NCI-H2196 treated with DMSO at 0.1 percent for 48 hours (cell line): ENCODE results near the gene SLC13A1.
"Not testable (repeated sequence)": the region's sequence is repeated elsewhere in the genome, so short reads cannot be mapped to it uniquely, and the experiment has no call there.

Experiments used
- DNase-seq: peaks from one replicate; lab custom pipeline; 2025; ENCODE audit not compliant: unreplicated experiment; lab: John Stamatoyannopoulos, UW

Gene SLC13A1, protein sequence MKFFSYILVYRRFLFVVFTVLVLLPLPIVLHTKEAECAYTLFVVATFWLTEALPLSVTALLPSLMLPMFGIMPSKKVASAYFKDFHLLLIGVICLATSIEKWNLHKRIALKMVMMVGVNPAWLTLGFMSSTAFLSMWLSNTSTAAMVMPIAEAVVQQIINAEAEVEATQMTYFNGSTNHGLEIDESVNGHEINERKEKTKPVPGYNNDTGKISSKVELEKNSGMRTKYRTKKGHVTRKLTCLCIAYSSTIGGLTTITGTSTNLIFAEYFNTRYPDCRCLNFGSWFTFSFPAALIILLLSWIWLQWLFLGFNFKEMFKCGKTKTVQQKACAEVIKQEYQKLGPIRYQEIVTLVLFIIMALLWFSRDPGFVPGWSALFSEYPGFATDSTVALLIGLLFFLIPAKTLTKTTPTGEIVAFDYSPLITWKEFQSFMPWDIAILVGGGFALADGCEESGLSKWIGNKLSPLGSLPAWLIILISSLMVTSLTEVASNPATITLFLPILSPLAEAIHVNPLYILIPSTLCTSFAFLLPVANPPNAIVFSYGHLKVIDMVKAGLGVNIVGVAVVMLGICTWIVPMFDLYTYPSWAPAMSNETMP

DNA sequence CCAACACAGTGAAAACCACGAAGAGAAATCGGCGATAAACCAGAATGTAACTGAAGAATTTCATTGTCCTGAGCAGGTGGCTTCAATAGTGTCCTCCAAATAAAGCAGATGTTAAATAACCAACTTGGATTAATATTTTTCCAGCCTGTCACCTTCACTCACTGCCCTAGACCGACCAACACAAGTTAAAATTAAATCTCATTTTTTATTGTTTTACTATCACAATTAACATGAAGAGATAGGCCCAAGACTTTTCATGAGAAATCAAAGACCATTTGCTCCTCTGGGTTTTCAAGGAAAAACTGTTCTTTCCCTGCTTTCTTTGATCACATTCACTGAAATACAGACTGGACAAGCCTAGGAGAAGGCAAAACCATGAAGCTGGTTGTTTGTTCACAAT is at the start of gene SLC13A1:
Gene SLC13A1, minus strand, starts transcription at position 87 of the 400 bp plus-strand sequence. Its CDS starts 23 bp downstream, at position 64.
- DNase-seq, result no peak

DNA sequence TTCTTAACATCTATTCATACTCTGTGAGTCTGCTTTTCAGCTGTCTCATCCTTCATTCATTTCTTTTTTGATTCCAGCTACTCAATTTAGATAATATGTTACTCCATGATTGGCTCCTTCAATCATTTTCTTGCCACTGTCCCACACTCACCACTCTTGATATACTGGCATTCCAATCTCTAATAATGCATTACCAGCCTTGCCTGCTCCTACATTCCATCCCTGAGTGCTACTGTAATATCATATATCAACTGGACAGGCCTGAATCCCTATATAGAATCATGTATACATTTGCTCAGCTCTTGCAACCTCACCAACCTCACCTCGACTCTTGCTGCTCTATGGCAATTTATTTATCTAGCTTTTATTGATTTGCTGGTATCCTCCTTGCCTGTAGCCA is 45.0 kb upstream of the SLC13A1 start:
- no peak for DNase-seq

DNA sequence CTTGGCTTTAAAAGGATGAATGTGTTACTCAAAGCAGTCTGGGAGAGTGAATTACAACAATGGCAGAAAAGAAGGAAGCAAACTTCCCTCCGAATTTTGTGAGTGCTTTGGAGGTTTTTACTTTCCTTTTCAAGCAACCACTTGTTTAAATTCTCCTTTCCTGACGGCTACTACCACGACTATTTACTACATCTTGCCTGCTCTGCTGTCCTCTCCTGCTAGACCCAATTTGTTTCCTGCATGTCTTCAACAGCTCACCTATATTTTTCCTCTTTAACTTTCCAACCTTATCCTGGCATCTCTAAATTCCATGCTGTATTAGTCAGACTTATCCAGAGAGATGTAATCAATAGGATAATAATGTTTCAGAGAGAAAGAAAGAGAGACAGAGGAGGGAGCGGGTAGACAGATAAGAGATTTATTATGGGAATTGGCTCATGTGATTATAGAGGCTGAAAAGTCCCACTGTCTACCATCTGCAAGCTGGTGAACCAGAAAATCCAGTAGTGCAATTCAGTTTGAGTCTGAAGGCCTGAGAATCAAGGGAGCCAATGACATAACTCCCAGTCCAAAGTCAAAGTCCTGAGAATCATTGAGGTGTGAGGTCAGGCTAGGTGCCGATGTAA is 42.8 kb upstream of the SLC13A1 start:
- no peak for DNase-seq

DNA sequence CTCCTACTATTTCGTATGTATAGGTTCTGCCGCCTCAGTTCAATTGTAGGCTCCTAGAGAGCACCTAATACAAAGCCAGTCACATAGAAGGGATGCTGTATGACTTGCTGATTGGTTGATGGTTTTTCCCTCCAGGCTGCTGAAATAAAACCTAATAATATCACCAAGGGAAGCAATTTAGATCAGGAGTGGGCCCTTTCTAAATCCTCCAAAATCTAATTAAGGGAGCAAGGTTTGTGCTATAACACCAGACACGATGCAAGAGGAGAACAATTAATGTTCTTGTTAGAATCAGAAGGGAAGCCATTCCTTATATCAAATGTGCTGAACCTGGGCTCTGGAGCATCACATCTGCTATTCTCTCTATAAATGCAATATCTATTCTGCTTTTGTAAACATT is 42.0 kb upstream of the SLC13A1 start:
- DNase-seq, result no peak

DNA sequence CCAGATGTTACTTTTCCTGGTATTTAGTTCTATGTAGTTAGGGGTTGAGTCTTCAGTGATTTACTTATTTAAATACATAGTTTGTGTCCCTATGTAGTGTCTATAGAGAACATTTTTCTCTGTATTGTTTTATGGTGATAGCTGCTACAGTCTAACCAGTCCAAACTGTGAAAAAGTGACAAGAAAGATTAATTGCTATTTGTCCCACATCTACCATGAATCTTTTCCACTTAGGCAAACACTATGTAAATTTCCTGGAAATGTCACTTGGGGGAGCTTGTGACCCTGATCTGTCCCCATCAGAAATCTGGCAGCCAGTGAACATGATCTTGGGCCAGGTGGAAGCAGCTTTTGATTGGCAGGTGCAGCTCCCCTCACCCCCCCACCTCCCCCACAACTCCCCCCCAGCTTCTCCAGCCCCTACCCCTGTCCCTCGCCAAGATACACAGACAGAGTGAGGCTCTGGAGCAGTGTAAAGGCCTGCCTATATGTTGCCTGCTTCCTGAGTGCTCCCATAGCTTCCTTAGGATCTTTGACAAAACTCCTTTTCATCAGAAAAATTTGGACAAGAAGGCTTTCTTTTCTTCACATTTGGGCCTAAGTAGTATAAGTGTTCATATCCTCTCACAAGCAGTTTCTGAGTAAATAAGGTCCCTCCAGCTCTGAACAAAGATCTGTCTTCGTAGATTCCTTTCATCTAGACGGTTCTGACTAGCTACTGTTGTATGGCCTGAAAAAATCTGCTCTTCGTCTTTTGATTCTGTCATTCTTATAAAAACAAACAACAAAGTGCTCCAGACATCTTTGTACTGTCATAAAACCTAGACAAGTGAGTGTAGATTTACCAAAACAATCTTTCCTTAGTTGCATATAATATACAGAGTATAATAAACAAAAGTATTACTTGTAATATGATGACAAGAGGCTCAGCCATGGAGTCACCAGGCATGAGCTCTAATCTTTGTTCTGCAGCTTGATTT is 31.5 kb upstream of the SLC13A1 start:
- no peak for DNase-seq

DNA sequence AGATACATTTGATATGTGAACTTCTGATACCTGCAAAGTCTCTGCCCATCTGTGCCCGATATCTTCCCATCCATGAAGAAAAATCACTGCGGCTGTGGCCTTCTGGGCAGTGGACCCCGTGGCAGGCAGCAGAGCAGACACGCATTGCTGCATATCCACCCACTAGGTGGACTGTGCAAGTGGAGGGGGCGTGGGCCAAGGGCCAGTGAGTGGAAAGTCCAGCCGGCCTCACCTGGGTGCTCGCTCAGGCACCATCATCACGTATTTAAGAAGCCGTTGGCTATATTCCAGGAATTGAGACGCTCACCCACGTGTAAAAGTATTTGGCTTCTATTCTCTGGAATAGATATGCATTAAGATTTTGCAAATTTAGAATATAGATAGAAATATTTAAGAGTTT is 30.8 kb upstream of the SLC13A1 start:
- DNase-seq, result no peak

DNA sequence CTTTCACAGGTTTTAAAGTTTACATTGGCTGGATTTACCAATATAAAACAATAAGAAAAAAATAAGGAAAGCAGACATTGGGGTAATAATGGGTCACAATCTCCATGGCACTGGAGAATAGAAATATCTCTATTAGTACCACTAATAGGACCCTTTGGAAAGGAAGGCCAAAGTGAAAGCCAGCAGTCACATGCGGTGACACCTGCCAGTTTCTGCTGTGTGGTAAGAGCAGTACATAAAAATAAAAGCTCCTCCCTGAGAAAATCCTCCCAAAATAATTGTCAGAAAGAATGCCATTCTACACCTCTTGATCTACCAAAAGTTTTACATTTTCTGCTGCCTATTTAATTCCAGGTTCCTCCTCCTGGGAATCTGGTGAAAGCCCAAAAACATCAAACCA is 30.4 kb upstream of the SLC13A1 start:
- no peak for DNase-seq

DNA sequence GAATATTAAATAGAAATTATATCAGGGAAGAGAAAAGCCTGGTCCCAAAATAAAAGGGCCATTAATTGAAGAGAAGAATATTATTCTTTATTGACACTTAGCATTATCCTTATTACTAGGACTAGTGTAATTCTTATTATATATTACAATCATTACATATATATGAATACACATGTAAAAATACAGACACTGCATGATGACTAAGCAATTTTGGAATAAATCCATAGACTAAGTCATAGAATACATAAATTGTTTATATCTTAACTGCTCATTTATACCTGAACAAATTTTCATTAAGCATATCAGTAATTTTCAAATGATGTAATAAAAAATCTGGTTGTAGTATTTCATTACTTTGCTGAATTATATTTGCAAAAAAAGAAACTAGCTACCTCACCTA is 29.7 kb upstream of the SLC13A1 start:
- no peak for DNase-seq

DNA sequence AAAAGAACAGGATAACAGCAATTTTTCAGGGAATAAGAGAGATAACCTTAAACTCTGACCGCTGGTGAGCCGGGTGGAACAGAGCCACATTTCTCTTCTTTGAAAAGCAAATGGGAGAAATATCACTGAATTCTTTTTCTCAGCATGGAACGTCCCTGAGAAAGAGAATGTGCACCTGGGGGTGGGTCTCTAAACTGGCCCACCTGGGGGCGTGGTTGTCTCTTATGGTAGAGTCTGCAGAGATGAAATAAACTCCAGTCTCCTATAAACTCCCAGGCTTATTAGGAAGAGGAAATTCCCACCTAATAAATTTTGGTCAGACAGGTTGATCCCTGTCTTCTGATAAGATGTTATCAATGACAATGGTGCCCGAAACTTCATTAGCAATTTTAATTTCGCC is 27.9 kb upstream of the SLC13A1 start:
- DNase-seq, result not testable (repeated sequence)

DNA sequence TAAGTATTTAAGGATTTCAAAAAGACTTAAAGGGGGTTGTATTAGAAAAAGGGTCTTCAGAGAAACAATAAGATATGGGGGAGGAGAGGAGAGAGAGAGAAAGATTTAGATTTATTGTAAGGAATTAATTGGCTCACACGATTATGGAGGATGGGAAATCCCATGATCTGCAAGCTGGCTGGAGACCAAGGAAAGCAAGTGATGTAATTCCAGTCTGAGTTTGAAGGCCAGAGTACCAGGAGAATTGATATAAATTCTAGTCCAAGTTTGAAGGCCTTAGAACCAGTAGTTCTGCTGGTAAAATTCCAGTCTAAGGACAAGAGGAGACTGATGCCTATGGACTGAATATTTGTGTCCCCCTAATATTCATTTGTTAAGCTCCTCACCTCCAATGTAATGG is 20.6 kb upstream of the SLC13A1 start:
- DNase-seq, result no peak

DNA sequence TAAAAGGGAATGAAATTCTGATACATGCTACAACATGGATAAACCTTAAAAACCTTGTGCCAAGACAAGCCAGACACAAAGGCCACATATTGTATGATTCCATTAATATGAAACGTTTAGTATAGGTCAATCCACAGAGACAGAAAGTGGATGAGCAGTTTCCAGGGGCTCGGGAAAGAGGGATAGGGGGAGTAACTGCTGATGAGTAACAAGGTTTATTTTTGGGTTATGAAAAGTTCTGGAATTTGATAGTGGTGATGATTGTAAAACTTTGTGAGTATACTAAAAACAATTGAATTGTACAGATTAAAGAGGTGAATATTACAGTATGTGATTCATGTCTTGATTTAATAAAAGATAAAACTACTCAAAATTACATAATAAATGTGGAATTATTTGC is 19.1 kb upstream of the SLC13A1 start:
- DNase-seq, result no peak

DNA sequence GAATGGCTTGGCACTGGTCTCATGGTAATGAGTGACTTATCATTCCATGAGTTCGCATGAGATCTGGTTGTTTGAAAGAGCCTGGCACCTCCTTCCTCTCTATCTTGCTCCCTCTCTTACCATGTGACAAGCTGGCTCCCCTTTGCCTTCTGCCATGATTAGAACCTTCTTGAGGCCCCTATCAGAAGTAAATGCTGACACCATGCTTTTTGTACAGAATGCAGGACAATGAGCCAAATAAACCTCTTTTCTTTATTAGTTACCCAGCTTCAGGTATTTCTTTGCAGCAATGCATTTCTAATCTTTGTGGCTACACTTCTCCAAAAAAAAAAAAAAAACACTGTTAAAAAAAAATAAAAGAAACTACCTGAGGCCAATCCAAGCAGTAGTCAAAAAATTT is 17.1 kb upstream of the SLC13A1 start:
- no peak for DNase-seq

DNA sequence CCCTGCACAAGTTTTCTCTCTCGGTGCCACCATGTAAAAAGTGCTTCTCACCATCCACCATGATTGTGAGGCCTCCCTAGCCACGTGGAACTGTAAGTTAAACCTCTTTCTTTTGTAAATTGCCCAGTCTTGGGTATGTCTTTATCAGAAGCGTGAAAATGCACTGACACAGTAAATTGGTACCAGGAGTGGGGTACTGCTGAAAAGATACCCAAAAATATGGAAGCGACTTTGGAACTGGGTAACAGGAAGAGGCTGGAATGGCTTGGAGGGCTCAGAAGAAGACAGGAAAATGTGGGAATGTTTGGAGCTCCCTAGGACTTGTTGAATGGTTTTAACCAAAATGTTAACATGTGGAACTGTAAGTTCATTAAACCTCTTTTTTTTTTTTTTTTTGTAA is 15.6 kb upstream of the SLC13A1 start:
- no peak for DNase-seq

DNA sequence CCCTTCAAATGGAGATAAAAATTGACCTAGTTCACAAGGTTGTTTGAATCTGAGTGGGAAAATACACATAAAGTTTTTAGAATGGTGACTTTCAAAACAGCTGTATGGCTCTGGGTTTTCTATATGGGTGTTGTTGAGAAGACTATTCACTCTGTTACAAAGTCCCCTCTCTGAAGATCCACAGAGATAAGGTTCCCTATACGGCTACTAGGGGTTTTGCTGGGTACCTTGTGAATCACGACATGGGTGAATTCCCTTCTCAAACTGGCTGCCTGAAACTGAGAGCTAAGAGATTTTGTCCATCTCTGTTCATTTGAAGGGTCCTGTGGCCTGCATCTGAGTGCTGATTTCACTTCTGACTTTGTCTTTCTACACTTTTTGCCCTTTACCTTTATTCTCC is 11.8 kb upstream of the SLC13A1 start:
- no peak for DNase-seq

DNA sequence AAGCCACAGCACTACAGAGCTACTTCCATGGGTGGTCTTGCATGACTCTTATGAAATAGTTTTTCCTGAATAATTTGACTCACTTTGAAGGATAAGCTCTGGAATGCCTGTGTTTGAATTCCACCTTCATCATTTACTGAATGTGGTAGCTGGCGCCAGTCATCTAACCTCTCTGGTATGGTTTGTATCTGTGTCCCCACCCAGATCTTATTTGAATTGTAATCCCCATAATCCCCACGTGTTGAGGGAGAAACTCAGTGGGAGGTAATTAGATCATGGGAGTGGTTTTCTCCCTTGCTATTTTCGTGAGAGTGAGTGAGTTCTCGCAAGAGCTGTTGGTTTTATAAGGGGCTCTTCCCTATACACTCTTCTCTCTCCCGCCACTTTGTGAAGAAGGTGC is 11.2 kb upstream of the SLC13A1 start:
- DNase-seq, result no peak

DNA sequence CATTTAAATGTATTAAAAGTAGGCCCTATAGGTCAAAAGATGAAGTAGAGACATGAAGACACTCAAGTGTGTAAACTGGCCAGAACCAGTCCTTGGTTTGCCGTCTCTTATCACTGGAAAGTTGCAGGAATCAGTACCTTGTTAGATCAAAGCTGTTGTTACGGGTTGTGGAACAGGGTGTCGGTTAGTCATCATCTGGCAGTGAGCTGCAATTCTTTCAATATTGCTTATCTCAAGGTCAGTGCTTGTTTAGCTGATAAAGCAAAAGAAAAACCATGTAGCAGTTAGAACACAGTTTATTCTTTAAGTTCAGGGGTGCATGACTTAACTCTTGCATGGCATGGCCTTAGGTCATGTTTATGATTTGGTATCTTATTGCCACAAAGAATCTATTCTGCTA is 10.0 kb upstream of the SLC13A1 start:
- DNase-seq, result no peak

DNA sequence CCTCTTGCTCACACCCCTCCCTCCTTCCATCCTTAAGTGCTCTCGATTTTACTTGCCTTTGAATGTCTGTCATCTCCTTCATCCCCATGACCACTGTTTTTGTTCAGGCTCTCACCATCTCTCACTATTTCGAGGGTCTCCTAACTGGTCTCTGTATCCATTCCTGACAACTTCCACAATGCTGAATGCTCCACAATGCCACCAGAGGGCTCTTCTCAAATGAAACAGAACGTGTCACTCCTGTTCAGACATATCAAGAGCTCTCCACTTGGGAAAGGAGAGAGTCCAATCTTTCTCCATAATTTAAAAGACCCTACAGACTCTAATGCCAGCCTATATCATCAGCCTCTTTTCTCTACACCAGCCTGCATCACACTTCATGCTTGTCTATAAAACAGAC is 9.0 kb upstream of the SLC13A1 start:
- DNase-seq, result no peak

DNA sequence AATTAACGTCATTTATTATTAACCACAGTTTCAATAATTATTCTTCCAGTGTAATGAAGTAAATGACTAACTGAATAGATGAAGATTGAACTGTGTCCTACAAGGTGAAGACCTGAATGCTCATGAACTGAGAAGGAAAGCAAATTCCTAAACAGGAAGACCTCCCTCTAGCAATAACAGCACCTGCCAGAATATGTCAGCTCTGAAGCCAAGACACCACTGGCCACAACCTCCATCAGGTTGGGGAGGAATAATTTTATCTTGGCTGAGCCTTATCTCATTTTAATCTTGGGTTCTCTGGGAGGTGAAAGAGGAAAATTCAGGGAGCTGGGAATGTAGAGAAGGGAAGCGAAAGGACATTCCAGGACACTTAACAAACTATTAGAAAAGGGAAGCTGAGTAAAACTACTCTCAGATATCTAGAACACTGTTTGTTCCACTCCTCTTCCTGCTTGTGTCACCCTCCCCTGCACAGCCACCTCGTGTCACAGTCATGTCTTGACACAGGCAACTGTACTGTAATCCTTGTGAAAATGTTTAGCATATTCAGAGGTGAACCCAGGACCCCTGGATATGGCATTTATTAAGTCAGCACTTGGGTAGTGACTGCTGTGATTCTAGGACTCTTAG is 4.6 kb upstream of the SLC13A1 start:
- DNase-seq, result no peak

DNA sequence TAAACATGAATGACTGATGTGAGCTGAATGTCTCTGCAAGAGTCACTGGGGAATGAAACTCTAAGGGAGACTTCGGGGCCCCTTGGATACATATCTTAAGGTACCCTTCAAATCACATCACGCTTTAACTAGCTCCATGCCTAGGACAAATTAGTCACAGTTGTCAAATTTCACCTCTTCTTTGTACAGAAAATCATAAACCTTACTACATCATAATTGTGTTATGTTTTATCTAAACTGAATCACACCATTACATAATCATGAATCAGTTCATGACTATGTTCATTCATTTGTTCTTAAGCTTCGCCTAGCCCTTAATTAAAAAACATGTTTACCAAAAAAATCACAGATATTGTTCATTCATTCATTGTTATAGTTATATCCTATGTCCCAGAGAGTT is 2.1 kb upstream of the SLC13A1 start:
- no peak for DNase-seq
